ENCODE results near the gene PRSS8.
A peak's percentile ranks its signal among the peaks of the same experiment; 100 is the strongest.
"Not testable (repeated sequence)": the region's sequence is repeated elsewhere in the genome, so short reads cannot be mapped to it uniquely, and the experiment has no call there.

The PRSS8 gene

DNA sequence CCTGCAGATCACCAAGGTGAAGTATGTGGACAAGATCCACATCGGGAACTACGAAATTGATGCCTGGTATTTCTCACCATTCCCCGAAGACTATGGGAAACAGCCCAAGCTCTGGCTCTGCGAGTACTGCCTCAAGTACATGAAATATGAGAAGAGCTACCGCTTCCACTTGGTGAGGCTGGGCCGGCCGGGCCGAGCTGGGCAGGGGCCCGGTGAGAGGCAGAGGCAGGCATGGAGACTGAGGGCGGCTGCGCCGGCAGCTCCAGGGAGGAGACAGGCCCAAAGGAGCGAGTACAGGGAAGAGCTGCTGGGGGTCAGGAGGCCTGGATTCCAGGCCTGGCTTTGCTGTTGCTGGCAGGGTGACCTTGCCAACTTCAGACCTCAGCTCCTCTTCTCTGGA is 8.3 kb downstream of the PRSS8 start:
- DNase-seq, result no peak

DNA sequence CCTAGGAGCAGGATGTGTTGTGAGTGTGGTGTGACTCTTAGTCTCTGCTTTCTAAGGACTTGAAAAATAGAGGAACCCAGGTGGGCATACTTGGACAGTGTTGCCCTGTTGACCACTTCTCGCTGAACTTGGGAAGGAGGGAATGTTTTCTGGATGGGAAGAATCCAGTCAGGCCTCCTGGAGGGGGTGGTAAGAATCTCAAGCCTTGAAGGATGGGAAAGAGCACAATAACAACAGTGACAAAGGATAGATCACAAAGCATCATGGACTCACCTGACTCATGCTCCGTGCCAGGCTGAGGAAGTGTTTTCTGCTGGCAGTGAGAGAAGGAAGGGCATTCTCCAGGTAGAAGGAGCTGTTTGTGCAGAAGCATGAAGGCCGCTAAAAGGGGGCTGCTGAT is 9.7 kb downstream of the PRSS8 start:
- DNase-seq, result no peak

DNA sequence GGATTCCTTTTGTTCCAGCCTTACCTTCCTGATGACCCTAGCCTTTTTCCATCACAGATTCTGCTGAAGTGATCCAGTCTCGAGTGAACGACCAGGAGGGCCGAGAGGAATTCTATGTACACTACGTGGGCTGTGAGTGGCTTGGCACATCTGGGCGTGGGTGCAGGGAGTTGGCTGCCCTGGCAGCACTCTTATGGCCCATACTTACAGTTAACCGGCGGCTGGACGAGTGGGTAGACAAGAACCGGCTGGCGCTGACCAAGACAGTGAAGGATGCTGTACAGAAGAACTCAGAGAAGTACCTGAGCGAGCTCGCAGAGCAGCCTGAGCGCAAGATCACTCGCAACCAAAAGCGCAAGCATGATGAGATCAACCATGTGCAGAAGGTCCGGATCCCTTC is 15.4 kb downstream of the PRSS8 start:
- DNase-seq, result no peak

DNA sequence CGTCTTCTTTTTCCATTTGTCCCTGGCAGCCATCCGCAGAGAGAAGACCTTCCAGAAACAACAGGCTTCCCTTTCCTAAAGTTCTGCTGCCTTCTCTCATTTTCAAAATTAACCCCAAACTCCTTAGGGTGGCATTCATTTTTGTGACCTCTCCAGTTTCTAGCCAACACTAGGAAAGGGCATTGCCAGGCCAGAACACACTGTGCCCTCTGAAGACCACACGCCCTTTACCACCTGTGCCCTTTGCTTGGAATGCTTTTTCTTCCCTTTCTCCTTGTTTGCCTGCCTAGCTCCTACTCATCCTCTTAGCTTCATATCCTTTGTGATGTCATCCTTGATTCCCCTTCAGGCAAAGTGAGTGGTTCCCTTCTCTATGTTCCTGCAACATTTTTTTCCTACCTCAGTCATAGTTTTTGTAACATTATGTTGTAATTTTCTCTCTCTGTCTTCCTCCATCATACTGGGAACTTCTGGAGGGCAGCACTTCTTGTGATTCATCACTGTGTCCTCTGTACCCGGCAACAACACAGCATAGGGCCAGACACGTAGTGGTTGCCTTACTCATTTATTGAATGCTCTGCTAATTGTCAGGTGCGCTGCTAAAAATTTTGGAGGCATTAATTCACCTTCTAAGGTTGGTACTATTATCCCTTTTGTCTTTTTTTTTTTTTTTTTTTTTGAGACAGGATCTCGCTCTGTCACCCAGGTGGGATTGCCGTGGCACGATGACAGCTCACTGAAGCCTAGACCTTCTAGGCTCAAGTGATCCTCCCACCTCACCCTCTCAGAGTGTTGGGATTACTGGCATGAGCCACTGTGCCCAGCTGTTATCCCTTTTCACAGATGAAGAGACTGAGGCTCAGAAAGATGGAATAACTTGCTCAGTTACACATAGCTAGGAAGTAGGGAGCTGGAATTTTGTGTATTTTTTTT is 17.0 kb downstream of the PRSS8 start:
- no peak for DNase-seq

DNA sequence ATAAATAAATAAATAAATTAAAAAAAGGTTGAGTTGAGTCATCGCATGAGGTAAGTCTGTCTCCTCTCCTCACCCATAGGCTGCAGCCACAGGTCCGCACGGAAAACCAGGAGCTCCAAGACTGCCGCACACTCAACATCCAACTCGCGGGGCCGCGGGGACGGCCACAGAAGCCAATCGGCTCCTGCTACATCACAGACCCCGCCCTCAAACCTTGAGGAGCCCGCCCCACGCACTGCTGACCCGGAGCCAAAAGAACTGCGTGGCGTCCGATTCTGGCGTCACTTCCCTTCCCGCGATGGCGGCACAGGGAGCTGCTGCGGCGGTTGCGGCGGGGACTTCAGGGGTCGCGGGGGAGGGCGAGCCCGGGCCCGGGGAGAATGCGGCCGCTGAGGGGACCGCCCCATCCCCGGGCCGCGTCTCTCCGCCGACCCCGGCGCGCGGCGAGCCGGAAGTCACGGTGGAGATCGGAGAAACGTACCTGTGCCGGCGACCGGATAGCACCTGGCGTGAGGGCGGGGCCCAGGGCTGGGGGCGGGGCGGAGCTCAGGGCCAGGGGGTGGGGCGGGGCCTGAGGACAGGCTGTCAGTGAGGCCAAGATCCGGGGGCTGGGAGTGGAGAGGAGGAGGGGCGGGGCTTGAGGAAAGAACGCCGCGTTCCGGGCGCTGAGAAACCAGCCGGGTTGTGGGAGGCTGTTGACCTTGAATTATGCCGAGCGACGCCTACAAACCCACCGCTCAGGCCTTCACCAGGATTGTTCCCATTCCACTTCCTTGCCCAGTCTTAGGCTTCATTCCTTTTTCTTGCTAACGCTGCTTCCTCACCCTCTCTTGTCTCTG is 17.9 kb downstream of the PRSS8 start, which contains the start of gene KAT8:
KAT8 (plus strand) TSS at position 281 of the 839 bp plus-strand sequence; CDS start at position 299, 18 bp downstream.
- peak; percentile 49 for DNase-seq

DNA sequence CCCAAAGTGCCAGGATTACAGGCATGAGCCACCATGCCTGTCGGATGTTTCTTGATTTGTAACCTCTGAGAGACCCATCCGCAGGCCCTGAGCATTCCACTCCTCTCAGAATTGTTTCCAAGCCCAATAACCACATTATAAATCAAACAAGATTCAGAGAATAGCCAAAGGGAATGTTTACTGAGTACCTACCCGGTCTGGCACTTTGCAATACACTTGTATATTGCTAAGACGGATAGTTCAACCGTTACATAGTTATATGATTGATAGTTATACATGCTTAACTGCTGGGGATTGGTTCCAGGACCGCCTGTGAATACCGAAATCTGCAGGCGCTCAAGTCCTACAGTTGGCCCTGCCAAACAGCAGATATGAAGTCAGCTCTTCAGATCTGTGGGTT is 21.1 kb downstream of the PRSS8 start:
- DNase-seq, result no peak

DNA sequence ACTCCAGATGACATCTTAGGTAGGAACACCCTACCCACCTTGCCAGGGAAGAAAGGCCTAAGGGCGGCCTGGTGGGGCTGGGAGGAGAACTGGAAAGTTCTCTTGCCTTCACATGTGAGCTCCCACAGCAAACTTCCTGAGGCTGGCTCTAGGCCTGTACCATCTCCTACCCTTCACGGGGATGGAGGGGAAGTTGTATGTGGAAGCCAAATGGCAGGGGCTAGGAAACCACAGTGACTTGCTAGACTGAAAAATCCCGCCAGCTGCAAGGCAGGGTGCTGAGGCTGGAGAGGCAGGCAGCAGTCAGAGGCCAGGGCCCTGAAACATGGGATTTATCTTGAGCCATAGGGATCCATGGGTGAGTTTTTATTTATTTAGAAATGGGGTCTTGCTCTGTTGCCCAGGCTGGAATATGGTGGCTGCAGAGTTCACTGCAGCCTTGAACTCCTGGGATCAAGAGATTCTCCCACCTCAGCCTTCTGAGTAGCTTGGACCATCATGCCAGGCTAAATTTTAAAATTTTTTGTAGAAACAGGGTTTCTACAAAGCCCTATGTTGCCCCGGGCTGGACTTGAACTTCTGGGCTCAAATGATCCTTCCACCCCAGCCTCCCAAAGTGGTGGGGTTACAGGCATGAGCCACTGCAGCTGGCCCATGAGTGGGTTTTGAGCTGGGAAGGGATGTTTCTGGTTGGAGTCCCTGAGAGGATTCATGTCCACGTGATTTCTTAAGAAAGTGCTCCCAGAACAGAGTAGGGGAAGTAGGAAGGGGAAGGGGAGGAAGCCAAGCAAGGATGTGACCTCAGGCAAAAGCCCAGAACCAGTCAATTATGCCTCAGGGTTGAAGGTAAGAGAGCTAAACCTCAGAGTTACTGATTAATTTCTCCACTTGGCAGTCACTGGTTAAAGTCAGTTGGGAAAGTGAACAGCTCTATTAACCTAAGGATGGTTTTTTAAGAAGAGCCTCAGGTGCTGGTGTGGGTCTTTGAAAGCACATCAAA is 22.1 kb downstream of the PRSS8 start:
- DNase-seq, result no peak

DNA sequence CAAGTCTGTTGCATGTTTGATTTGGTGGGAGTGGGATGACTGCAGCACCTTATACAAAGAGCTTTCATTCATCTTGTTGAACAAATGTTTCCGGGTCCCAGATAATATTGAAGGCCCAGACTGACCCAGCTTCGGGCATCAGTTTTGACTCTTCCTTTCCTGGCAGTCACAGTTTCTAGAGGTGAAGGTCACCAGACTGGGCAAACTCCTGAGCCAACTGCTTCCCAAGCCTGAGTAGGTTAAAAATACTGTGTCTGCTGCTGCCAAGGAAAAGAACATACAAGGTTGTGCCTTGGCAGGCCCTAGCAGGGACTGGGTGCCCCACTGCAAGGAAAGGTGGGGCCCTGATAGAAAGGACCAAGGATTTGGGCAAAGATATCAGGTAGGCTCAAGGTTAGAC is 22.8 kb downstream of the PRSS8 start:
- no peak for DNase-seq

DNA sequence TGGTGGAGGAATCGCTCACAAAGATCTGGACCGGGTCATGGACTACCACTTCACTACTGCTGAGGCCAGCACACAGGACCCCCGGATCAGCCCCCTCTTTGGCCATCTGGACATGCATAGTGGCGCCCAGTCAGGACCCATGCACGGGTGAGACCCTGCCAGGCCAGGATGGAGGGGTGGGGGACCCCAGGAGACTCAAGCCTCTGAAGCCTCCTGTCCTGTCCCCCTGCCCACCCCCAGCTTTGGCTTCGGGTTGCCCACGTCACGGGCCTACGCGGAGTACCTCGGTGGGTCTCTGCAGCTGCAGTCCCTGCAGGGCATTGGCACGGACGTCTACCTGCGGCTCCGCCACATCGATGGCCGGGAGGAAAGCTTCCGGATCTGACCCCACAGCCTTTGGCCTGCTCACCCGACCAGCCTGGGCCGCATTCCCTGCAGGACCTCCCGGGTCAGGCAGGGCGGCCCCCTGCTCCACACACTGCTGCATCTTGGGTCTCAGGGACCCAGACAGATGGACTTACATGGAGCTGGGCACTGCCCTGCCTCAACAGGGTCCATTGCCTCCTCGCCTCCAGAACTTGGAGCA is 23.6 kb downstream of the PRSS8 start:
- no peak for DNase-seq

DNA sequence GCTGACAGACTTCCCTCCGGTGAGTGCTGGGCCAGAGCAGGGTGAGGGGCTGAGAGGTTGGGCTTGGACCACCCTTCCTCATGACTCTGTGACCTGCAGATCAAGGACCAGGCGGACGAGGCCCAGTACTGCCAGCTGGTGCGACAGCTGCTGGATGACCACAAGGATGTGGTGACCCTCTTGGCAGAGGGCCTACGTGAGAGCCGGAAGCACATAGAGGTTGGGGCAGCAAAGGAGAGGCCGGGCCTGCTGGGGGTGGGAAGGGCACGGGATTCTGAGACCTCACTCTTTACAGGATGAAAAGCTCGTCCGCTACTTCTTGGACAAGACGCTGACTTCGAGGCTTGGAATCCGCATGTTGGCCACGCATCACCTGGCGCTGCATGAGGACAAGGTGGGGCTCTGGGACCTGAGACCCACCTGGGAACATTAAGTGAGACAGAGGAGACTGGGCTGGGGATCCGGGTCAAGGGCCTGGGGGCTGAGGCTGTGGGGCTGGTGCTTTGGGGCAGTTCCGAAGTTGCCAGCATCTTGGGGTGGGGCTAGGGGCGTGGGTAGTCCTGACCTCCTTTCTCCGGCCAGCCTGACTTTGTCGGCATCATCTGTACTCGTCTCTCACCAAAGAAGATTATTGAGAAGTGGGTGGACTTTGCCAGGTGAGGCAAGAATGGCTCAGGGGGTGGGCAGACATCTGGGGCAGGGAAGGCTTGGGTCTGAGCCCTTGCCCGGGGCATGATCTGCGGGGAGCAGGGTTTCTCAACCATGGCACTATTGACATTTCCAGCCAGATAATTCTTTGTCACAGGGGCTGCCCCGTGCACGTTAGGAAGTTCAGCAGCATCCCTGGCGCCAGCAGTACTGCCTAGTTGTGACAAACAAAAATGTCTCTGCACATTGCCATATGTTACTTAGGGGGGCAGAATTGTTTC is 25.2 kb downstream of the PRSS8 start:
- no peak for DNase-seq

DNA sequence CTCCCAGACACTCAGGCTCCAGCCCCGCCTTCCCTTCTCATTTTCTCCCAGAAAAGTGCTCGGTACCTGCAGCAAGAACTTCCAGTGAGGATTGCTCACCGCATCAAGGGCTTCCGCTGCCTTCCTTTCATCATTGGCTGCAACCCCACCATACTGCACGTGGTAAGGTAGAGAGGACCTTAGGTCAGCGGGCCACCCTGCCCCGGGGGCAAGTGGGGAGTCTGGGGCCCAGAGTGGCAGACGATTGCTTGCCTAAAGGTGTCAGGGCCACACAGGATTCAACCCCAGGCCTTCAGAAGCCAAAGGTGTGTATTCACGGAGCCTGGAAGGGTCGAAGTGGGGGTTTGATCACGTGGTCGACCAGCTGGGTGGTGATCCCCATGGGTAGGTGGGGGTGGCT is 25.9 kb downstream of the PRSS8 start:
- no peak for DNase-seq

DNA sequence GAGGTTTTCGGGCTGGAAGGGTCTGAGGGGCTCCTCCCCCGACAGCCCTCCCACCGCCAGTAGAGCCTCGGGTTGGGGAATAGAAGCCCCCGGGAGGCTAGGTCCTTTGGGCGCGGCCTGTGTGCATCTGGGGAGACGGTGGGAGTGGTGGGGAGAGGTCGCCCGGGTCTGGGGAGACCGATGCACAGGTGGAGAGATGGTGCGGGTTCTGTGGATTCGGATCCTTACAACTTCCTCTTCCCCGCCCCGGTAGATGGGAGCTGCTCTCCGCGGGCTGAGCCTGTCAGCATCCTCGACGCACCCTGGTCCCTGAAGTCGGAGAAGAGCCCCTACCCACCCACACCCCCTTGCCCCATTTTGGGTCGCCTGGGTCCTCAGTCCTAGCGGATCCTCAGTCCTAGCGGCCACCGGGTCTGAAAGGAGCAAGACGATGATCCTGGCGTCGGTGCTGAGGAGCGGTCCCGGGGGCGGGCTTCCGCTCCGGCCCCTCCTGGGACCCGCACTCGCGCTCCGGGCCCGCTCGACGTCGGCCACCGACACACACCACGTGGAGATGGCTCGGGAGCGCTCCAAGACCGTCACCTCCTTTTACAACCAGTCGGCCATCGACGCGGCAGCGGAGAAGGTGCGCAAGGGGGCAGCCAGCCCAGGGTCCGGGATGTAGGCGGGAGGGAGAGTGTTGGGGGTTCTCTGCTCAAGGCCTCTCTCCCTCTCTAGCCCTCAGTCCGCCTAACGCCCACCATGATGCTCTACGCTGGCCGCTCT is 26.6 kb downstream of the PRSS8 start:
- DNase-seq, result no peak

DNA sequence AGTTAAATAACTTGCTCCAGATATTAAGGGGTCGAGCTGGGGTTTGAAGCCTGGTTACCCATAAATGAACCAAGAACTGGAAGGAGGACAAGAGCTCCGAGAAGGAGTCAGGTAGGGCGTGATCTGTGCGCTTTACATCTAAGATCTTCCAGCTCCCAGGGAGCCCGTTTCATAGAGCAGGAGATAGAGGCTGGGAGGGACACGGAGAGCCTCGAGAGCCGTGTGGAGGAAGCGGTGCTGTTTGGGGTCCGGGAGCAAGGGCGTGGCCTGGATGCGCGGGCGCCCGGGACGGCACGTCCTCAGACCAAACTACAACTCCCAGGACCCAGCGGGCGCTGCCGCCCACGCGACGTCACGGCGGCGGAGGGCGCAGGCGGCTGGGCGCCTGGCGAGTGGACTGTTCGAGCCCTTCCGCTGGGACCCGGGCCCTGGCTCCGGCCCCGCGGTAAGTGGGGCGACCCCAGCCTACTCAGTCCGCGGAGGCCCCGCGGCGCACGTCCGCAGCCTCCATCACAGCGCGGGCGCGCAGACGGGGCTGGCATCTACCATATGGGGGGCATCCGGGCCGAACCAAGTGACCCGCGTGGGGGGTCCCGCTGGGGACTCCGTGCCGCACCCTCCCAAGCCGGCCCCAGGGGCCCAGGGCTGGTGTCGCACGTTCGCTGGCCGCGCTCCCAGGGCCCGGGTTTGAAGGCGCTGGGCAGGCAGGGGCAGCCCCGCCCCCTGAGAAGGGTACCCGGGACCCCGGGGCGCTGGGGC is 27.3 kb downstream of the PRSS8 start, which contains the start of gene BCKDK:
BCKDK (plus strand) TSS at position 352 of the 759 bp plus-strand sequence. CDS start 838 bp downstream, outside the sequence.
- DNase-seq, result no peak

DNA sequence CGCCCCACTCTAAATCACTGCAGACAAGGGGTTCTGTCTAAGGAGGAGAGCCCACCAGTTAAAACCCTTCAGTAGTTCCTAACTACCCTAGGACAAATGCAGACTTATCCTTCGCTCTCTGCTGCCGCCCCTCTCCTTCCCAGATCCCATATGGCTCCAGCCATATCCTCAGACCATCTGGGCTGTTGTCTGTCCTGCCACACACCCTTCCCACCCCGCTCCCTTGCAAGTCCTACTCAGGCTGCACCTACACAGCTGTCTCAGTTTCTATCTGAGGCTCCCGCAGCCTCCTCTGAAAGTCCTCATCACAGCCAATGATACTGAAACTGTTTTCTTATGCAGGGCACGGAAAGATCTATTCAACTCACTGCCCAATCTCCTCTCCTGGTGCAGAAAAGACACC is 28.1 kb downstream of the PRSS8 start:
- DNase-seq, result no peak

DNA sequence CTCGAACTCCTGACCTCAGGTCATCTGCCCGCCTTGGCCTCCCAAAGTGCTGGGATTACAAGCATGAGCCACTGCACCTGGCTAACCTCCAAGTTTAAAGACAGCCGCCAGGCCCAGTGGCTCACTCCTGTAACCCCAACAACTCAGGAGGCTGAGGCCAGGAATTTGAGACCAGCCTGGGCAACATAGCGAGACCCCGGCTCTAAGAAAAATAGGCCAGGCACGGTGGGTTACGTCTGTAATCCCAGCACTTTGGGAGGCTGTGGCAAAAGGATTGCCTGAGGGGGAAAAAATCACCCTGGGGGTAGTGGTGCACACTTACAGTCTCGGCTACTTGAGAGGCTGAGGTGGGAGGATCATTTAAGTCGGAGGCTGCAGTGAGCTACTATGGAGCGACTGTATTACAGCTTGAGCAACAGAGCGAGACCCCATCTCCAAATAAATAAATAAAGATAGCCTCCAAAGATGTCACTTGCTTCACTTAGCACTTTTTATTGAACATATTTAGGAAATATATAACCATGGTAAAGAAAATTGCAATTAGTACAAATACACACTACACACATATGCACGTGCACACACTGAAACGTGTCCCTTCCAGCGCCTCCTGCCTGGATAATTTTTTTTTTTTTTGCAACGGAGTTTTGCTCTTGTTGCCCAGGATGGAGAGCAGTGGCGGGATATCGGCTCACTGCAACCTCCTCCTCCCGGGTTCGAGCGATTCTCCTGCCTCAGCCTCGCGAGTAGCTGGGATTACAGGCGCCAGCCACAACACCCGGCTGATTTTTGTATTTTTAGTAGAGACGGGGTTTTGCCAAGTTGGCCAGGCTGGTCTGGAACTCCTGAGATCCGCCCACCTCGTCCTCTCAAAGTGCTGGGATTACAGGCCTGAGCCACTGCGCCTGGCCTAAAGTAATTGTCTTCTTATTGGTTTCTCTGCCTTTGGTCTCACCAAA is 28.7 kb downstream of the PRSS8 start:
- no peak for DNase-seq

DNA sequence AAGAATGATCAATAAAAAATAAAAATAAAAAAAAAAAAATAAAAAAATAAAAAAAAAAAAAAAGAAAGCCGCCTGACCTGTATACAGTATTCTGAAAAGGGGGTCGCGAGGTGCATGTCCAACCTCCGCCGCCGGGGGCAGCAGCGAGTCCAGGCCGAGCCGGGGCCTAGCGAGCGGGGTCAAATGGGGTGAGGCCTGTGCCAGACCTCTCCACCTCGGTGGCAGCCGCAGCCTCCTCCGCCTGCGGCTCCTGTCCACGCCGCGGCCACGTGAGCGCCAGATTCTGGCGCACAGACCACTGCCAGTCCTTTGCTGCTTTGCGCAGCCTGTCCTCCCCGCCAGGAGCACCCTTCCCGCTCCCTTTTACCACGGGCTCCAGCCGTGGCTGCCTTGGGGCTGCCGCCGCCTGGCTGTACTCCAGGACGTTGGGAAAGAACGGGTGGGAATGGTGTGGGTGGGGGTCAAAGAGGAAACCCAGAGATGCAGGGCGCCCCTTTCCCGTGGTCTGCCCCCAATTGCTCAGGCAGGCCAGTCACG is 29.8 kb downstream of the PRSS8 start:
- no peak for DNase-seq

DNA sequence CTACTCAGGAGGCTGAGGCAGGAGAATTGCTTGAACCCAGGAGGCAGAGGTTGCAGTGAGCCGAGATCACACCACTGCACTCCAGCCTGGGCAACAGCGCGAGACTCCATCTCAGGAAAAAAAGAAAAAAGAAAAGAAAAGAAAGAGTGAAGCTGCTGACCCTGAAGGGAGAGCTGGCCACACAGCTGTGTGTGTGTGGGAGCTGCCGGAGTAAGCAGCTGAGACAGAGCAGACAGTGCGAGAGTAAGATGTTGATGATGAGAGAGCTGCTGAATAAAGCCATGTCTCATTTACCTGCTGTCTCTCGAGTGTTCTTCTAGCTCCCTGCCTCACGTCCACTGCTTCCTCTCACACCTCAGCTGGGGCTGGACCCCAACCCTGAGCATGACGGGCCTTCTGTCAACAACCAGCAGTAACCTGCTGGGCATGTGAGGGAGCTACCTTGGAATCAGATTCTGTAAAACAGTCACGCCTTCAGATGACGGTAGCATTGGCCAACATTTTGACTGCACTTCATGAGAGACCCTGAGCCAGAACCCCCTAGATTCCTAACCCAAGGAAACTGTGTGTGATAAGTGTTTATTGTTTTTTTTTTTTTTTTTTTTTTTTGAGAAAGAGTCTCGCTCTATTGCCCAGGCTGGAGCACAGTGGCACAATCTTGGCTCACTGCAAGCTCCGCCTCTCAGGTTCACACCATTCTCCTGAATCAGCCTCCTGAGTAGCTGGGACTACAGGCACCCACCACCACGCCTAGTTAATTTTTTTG is 34.5 kb downstream of the PRSS8 start:
- not testable (repeated sequence) for DNase-seq
